ENCODE data around the gene PHF13.

DNA sequence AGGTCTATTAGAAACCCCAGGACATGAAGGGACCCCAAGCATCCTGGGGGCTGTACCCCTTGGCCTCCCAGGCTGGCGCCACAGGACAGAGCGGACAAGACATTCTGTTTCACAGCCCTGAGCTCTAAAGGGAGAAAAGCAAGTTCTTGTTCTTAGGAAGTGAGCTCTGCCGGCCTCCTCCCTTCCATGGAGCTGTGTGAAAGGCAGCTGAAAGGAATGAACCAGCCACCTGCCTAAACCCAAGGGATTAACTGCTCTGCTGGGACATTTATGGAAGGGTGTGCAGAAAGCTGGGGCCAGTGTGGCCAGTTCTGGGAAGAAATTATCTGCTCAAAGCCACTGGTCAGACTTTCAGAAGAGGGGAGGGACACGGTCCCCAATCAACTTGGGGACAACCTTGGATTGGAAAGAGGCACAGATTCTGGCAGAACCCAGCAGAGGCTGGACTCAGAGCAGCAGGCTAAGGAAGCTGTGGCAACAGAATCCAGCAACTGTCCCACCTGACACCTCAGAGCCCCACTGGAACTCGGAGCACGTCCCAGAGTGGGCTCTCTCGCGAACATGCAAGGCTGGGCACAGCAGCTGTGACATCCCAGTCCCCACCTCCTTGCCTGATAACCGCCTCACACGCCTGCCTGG lies 13.0 kb upstream of the PHF13 start:
- TF ChIP-seq MYC (IDR thresholded peaks at IDR 0.05; ENCODE audit: low read depth, low read length), result no peak
- TF ChIP-seq MYC (CRISPR knock-in tag; IDR thresholded peaks at IDR 0.05; ENCODE audit: borderline replicate concordance, low read depth), result no peak
- TF ChIP-seq FOSL1 (tag; conservative IDR thresholded peaks at IDR 0.05), result no peak
- 0 out of 2 replicates have a peak, but pooled peaks have one; percentile 32 for TF ChIP-seq POLR2A (conservative IDR thresholded peaks at IDR 0.05)
- TF ChIP-seq, protein P1, sequence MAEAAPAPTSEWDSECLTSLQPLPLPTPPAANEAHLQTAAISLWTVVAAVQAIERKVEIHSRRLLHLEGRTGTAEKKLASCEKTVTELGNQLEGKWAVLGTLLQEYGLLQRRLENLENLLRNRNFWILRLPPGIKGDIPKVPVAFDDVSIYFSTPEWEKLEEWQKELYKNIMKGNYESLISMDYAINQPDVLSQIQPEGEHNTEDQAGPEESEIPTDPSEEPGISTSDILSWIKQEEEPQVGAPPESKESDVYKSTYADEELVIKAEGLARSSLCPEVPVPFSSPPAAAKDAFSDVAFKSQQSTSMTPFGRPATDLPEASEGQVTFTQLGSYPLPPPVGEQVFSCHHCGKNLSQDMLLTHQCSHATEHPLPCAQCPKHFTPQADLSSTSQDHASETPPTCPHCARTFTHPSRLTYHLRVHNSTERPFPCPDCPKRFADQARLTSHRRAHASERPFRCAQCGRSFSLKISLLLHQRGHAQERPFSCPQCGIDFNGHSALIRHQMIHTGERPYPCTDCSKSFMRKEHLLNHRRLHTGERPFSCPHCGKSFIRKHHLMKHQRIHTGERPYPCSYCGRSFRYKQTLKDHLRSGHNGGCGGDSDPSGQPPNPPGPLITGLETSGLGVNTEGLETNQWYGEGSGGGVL (CRISPR knock-in tag; IDR thresholded peaks at IDR 0.05), result no peak
- TF ChIP-seq FOXM1 (IDR thresholded peaks at IDR 0.05; ENCODE audit: low read depth), result no peak
- TF ChIP-seq FOXM1 (CRISPR knock-in tag; IDR thresholded peaks at IDR 0.05; ENCODE audit: low read depth), result no peak
- TF ChIP-seq, protein P2, sequence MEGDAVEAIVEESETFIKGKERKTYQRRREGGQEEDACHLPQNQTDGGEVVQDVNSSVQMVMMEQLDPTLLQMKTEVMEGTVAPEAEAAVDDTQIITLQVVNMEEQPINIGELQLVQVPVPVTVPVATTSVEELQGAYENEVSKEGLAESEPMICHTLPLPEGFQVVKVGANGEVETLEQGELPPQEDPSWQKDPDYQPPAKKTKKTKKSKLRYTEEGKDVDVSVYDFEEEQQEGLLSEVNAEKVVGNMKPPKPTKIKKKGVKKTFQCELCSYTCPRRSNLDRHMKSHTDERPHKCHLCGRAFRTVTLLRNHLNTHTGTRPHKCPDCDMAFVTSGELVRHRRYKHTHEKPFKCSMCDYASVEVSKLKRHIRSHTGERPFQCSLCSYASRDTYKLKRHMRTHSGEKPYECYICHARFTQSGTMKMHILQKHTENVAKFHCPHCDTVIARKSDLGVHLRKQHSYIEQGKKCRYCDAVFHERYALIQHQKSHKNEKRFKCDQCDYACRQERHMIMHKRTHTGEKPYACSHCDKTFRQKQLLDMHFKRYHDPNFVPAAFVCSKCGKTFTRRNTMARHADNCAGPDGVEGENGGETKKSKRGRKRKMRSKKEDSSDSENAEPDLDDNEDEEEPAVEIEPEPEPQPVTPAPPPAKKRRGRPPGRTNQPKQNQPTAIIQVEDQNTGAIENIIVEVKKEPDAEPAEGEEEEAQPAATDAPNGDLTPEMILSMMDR (IDR thresholded peaks at IDR 0.05 in 2 of 3, conservative IDR thresholded peaks at IDR 0.05 in 1 of 3; ENCODE audit: insufficient read depth in 2 of 3, low read depth in 1 of 3, low read length in 3 of 3), result 0 out of 6 replicates have a peak, but pooled peaks of 1 of the 3 experiments have one; percentile 0
- TF ChIP-seq ZNF121 (CRISPR knock-in tag; conservative IDR thresholded peaks at IDR 0.05), result no peak
- peak; percentile 1 for TF ChIP-seq TAF1 (IDR thresholded peaks at IDR 0.05; ENCODE audit: control insufficient read depth, extremely low read depth, insufficient read depth, low read length, severe bottlenecking)
- no peak for TF ChIP-seq MAZ (CRISPR knock-in tag; conservative IDR thresholded peaks at IDR 0.05 in 1 of 2, IDR thresholded peaks at IDR 0.05 in 1 of 2)
- TF ChIP-seq, protein P3, sequence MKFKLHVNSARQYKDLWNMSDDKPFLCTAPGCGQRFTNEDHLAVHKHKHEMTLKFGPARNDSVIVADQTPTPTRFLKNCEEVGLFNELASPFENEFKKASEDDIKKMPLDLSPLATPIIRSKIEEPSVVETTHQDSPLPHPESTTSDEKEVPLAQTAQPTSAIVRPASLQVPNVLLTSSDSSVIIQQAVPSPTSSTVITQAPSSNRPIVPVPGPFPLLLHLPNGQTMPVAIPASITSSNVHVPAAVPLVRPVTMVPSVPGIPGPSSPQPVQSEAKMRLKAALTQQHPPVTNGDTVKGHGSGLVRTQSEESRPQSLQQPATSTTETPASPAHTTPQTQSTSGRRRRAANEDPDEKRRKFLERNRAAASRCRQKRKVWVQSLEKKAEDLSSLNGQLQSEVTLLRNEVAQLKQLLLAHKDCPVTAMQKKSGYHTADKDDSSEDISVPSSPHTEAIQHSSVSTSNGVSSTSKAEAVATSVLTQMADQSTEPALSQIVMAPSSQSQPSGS (CRISPR knock-in tag; IDR thresholded peaks at IDR 0.05), result no peak
- no peak for TF ChIP-seq MEF2A (IDR thresholded peaks at IDR 0.05; ENCODE audit: control insufficient read depth, low read depth, low read length)
- TF ChIP-seq, protein P4, sequence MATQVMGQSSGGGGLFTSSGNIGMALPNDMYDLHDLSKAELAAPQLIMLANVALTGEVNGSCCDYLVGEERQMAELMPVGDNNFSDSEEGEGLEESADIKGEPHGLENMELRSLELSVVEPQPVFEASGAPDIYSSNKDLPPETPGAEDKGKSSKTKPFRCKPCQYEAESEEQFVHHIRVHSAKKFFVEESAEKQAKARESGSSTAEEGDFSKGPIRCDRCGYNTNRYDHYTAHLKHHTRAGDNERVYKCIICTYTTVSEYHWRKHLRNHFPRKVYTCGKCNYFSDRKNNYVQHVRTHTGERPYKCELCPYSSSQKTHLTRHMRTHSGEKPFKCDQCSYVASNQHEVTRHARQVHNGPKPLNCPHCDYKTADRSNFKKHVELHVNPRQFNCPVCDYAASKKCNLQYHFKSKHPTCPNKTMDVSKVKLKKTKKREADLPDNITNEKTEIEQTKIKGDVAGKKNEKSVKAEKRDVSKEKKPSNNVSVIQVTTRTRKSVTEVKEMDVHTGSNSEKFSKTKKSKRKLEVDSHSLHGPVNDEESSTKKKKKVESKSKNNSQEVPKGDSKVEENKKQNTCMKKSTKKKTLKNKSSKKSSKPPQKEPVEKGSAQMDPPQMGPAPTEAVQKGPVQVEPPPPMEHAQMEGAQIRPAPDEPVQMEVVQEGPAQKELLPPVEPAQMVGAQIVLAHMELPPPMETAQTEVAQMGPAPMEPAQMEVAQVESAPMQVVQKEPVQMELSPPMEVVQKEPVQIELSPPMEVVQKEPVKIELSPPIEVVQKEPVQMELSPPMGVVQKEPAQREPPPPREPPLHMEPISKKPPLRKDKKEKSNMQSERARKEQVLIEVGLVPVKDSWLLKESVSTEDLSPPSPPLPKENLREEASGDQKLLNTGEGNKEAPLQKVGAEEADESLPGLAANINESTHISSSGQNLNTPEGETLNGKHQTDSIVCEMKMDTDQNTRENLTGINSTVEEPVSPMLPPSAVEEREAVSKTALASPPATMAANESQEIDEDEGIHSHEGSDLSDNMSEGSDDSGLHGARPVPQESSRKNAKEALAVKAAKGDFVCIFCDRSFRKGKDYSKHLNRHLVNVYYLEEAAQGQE (IDR thresholded peaks at IDR 0.05; ENCODE audit: borderline replicate concordance), result no peak
- TF ChIP-seq, protein P4 (CRISPR knock-in tag; IDR thresholded peaks at IDR 0.05; ENCODE audit: low read depth), result no peak
- TF ChIP-seq, protein P5, sequence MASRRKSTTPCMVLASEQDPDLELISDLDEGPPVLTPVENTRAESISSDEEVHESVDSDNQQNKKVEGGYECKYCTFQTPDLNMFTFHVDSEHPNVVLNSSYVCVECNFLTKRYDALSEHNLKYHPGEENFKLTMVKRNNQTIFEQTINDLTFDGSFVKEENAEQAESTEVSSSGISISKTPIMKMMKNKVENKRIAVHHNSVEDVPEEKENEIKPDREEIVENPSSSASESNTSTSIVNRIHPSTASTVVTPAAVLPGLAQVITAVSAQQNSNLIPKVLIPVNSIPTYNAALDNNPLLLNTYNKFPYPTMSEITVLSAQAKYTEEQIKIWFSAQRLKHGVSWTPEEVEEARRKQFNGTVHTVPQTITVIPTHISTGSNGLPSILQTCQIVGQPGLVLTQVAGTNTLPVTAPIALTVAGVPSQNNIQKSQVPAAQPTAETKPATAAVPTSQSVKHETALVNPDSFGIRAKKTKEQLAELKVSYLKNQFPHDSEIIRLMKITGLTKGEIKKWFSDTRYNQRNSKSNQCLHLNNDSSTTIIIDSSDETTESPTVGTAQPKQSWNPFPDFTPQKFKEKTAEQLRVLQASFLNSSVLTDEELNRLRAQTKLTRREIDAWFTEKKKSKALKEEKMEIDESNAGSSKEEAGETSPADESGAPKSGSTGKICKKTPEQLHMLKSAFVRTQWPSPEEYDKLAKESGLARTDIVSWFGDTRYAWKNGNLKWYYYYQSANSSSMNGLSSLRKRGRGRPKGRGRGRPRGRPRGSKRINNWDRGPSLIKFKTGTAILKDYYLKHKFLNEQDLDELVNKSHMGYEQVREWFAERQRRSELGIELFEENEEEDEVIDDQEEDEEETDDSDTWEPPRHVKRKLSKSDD (conservative IDR thresholded peaks at IDR 0.05; ENCODE audit: low read length), result no peak
- TF ChIP-seq WHSC1 (IDR thresholded peaks at IDR 0.05; ENCODE audit: low read length), result no peak

All from K562 (cell line).